ENCODE results near the gene TSPAN15.
A peak's percentile ranks its signal among the peaks of the same experiment; 100 is the strongest.
"Not testable (repeated sequence)": the region's sequence is repeated elsewhere in the genome, so short reads cannot be mapped to it uniquely, and the experiment has no call there.

The TSPAN15 gene

GRCh38 chr10:69504576-69505250 lies 53.4 kb downstream of the TSPAN15 start:
- peak; percentile 28 for DNase-seq

- no peak for DNase-seq
Observed at GRCh38 chr10:69505636-69506318, 54.5 kb downstream of the TSPAN15 start.

DNA sequence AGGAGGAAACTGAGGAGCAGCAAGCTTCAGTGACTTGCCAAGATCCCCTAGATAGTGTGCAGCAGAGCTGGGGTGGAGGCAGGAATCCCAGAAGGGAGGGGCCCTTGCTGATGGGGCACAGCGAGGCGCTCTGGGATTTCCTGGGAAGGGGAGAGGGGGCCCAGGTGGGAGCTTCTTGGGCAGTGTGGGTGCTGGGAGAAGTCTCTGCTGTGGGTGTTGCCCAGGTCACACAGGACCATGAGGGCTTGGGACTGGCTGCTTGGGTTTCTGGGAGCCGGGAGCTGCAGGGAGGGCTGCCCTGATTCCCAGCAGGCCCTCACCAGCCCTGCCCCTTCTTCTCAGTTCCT lies 55.2 kb downstream of the TSPAN15 start:
- no peak for DNase-seq

DNA sequence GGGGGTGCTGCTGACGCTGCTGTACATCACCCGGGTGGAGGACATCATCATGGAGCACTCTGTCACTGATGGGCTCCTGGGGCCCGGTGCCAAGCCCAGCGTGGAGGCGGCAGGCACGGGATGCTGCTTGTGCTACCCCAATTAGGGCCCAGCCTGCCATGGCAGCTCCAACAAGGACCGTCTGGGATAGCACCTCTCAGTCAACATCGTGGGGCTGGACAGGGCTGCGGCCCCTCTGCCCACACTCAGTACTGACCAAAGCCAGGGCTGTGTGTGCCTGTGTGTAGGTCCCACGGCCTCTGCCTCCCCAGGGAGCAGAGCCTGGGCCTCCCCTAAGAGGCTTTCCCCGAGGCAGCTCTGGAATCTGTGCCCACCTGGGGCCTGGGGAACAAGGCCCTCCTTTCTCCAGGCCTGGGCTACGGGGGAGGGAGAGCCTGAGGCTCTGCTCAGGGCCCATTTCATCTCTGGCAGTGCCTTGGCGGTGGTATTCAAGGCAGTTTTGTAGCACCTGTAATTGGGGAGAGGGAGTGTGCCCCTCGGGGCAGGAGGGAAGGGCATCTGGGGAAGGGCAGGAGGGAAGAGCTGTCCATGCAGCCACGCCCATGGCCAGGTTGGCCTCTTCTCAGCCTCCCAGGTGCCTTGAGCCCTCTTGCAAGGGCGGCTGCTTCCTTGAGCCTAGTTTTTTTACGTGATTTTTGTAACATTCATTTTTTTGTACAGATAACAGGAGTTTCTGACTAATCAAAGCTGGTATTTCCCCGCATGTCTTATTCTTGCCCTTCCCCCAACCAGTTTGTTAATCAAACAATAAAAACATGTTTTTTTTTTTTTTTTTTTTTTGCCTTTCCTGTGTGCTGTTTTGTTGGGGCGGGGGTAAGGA lies 55.8 kb downstream of the TSPAN15 start:
- DNase-seq = no peak

GRCh38 chr10:69508738-69509340 lies 57.6 kb downstream of the TSPAN15 start:
- no peak for DNase-seq

- DNase-seq = no peak
Observed at GRCh38 chr10:69512901-69513300, 61.6 kb downstream of the TSPAN15 start.

DNA sequence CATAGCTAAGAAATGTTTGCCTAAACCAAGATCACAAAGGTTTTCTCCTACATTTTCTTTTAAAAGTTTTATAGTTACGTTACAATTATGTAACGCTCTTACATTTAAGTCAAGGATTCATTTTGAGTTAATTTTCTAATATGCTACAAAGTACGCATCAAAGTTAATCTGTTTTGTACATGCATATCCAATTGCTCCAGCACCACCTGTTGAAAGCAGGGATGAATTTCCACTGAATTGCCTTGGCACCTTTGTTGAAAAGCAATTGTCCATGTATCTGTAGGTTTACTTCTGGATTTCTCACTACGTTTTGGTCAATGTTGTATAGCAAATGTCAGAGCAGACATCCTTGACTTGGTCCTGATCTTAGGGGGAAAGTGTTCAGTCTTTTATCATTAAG lies 62.4 kb downstream of the TSPAN15 start:
- DNase-seq = no peak

- DNase-seq = peak; percentile 65
Observed at GRCh38 chr10:69515699-69516259, 64.5 kb downstream of the TSPAN15 start.

GRCh38 chr10:69516316-69516715 lies 65.1 kb downstream of the TSPAN15 start:
- peak; percentile 27 for DNase-seq

DNA sequence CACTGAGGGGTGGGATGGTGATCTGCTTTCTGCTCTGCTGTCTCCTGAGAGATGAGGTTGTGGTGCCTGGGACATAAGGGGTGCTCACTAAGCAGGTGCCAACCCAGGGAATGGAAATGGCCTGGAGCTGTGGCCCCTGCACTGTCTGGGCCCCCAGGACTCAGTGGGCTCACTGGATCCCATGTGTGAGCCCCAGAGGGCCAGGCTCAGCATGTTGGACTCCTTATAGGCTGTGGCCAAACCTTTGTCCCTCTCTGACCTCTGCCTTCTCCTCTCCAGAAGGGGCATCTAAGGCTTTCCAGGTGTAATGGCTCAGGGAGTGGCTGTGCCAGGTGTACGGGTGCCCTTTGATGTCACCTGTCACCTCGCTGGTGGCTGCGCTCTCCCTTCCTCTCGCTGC lies 65.5 kb downstream of the TSPAN15 start:
- no peak for DNase-seq

- DNase-seq = no peak
Observed at GRCh38 chr10:69517271-69517848, 66.1 kb downstream of the TSPAN15 start.

- no peak for DNase-seq
Observed at GRCh38 chr10:69527961-69528360, 76.7 kb downstream of the TSPAN15 start.

DNA sequence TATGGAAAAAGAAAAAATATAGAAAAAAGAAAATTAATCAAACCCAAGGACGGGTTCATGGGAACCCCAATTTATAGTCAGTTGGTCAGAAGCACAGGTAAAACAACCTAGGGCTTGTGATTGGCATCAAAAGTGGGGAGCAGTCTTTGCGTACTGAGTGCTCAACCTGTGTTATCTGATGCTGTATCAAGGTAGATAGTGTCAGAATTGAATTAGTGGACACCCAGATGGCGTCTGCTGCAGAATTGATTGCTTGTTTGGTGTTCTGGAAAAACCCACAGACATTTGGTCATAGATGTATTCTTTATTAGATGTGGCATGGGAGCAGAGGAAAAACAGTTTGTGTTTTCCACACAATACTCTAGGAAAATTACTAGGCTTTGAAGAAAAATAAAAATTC lies 82.4 kb downstream of the TSPAN15 start:
- DNase-seq = no peak

DNA sequence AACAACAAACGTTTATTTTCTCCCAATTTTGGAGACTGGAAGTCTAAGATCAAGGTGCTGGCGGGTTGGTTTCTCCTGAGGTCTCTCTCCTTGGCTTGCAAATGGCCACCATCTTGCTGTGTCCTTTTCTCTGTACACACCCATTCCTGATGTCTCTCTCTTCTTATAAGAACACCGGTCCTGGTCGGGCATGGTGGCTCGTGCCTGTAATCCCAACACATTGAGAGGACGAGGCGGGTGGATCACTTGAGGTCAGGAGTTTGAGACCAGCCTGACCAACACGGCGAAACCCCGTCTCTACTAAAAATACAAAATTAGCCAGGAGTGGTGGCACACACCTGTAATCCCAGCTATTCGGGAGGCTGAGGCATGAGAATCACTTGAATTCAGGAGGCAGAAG lies 85.3 kb downstream of the TSPAN15 start:
- DNase-seq = not testable (repeated sequence)

GRCh38 chr10:69537449-69537848 lies 86.2 kb downstream of the TSPAN15 start:
- no peak for DNase-seq

DNA sequence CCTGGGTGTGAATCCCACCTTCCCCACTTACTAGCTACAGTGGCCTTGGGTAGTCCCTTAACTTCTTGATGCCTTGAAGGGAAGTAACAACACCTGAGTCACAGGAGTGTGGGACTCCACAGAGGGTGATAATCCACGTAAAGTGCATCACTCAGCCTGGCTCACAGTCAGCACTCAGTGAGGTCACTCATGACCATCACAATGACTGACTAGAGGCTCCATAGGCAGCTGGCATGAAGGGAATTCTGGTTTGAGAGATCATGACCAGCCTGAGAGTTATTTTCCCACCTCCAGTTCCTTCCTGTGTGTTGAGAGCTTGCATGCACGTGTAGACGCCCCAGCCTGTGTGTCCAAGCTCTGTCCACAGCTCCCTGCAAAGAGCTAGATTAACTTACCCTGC lies 87.2 kb downstream of the TSPAN15 start:
- peak; percentile 4 for DNase-seq

- no peak for DNase-seq
Observed at GRCh38 chr10:69541463-69541862, 90.2 kb downstream of the TSPAN15 start.

- no peak for DNase-seq
Observed at GRCh38 chr10:69549959-69550358, 98.7 kb downstream of the TSPAN15 start.

DNA sequence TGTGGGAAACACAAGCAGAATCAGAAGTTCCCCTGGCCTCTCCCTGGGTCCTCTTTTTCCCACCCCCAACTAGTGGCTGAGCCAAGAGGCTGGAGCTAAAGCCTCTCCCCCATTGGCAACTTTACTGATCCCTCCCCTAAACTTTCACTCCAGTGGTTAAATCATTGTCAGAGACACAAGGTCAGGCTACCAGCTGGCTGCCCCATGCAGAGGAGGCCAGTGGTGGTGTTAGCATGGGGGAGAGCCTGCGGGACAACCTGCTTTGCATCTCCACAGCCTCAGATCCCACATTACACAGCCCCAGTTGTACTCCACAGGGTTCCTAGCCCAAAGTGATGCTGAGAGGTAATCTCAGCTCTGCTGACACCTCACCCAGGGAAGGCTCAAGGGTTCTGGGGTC lies 101.0 kb downstream of the TSPAN15 start:
- DNase-seq = no peak

- DNase-seq = no peak
Observed at GRCh38 chr10:69553328-69553727, 102.1 kb downstream of the TSPAN15 start.

- DNase-seq = no peak
Observed at GRCh38 chr10:69554611-69555010, 103.3 kb downstream of the TSPAN15 start.
